ENCODE data around the gene UAP1L1. TPM values are rescaled to one million over a fixed set of nuclear protein-coding genes. Genes with fewer than 3 reads are reported as not detected.

The UAP1L1 gene
- total RNA-seq, 4 donors from 2014 or later, result 6.6 to 13.7 (median 7.9) TPM

- intact Hi-C loops (cut with DNase I; ENCODE audit: low total_unique reads), result no loop called here
- DNase-seq (ENCODE audit: low spot score in 2 of 2), result no peak
- no peak for TF ChIP-seq CTCF (IDR thresholded peaks at IDR 0.05)
- TF ChIP-seq POLR2A (IDR thresholded peaks at IDR 0.05), result no peak
- WGBS, 2 donors, result 53 to 54% methylated on average over 3 of the region's 3 CpGs
- H3K4me3 ChIP-seq (ENCODE audit: low read depth, poor library complexity, severe bottlenecking), result no peak overlapping the region
These were observed 49.5 kb downstream of the UAP1L1 start for GRCh38 chr9:137126786-137127185.

GRCh38 chr9:137127301-137128157 lies 50.2 kb downstream of the UAP1L1 start:
- intact Hi-C loops (cut with DNase I; ENCODE audit: low total_unique reads), result no loop called here
- TF ChIP-seq POLR2A (IDR thresholded peaks at IDR 0.05) (no peak), CTCF (IDR thresholded peaks at IDR 0.05) (no peak)
- no peak overlapping the region for H3K4me3 ChIP-seq (ENCODE audit: low read depth, poor library complexity, severe bottlenecking)
- DNase-seq (ENCODE audit: low spot score in 2 of 2), result no peak
- 50 to 51% methylated on average over 24 of the region's 24 CpGs for WGBS, 2 donors

- no peak for DNase-seq (ENCODE audit: low spot score in 2 of 2)
- no peak overlapping the region for H3K4me3 ChIP-seq (ENCODE audit: low read depth, poor library complexity, severe bottlenecking)
- TF ChIP-seq POLR2A (IDR thresholded peaks at IDR 0.05) (no peak), CTCF (IDR thresholded peaks at IDR 0.05) (no peak)
- WGBS, 2 donors, result 61 to 62% methylated on average over 19 of the region's 19 CpGs
- intact Hi-C loops (cut with DNase I; ENCODE audit: low total_unique reads), result no loop called here
These were observed 51.0 kb downstream of the UAP1L1 start for GRCh38 chr9:137128158-137128861.

- WGBS, 2 donors, result 27 to 35% methylated on average over 22 to 27 of the region's 37 CpGs
- no peak for TF ChIP-seq CTCF (IDR thresholded peaks at IDR 0.05)
- peak overlapping the region; percentile 55 for H3K4me3 ChIP-seq (ENCODE audit: low read depth, poor library complexity, severe bottlenecking)
- intact Hi-C loops (cut with DNase I; ENCODE audit: low total_unique reads), result no loop called here
- DNase-seq (ENCODE audit: low spot score in 2 of 2), result no peak
These were observed 51.6 kb downstream of the UAP1L1 start for GRCh38 chr9:137128862-137129455.

- 1 to 3% methylated on average over 22 to 52 of the region's 86 CpGs for WGBS, 2 donors
- H3K4me3 ChIP-seq (ENCODE audit: low read depth, poor library complexity, severe bottlenecking), result peak overlapping the region; percentile 55
- TF ChIP-seq POLR2A (IDR thresholded peaks at IDR 0.05) (no peak), CTCF (IDR thresholded peaks at IDR 0.05) (no peak)
- DNase-seq (ENCODE audit: low spot score in 2 of 2), result peak; percentile 65 to 92
- intact Hi-C loops (cut with DNase I; ENCODE audit: low total_unique reads), result no loop called here
These were observed 52.3 kb downstream of the UAP1L1 start for GRCh38 chr9:137129456-137130175.
